GM12874 (cell line): ENCODE measurements around the gene WDR74.

Experiments used
- CTCF ChIP-seq: IDR thresholded peaks from 2 replicates; pipeline ENCODE4 v1.5.1; 2011; ENCODE audit warnings: low read depth, mild to moderate bottlenecking, control low read depth, low read length, moderate library complexity; ENCODE audit not compliant: insufficient read depth

Gene WDR74

GRCh38 chr11:62787005-62787759 is 52.2 kb downstream of the WDR74 start, which contains the start of gene TMEM179B:
TSS of gene TMEM179B (plus strand) at chr11:62787402. CDS start at chr11:62787432, 30 bp downstream.
- peak; percentile 79 for TF ChIP-seq CTCF

GRCh38 chr11:62786318-62787004 is 52.9 kb downstream of the WDR74 start:
- TF ChIP-seq CTCF: peak; percentile 100
